Body of pancreas (tissue), 4 donors: ENCODE measurements around the gene LDLRAD3. TPM values are rescaled to one million over a fixed set of nuclear protein-coding genes. Genes with fewer than 3 reads are reported as not detected.

Experiments
- ATAC-seq: fragments of 150-250 bp; one replicate; pipeline ENCODE4 v1.9.1; 2016
- DNase-seq, 4 donors: peaks; one replicate each; pipeline ENCODE4 v3.0.0-alpha.2; 2019
- H3K27ac ChIP-seq, 4 donors: fragments of 200-600 bp; sonication (generic); 1 replicate in 3 of 4; 2 replicates in 1 of 4; pipeline versions ENCODE4 v1.5.1 to v1.6.1; 2016 to 2019; ENCODE audit warnings: mild to moderate bottlenecking in 1 of 4, mixed read lengths in 1 of 4, moderate library complexity in 1 of 4
- H3K27me3 ChIP-seq, 2 donors: fragments of 200-600 bp; sonication (generic); one replicate each; pipeline ENCODE4 v1.6.0; 2016; ENCODE audit warnings: mild to moderate bottlenecking in 1 of 2
- H3K36me3 ChIP-seq, 2 donors: fragments of 200-600 bp; sonication (generic); replicated peaks in 1 of 2; 2 replicates each; pipeline ENCODE4 v1.5.1; 2016; ENCODE audit warnings: low read depth in 2 of 2; ENCODE audit not compliant: insufficient read depth in 1 of 2
- H3K4me1 ChIP-seq: fragments of 200-600 bp; sonication (generic); one replicate; pipeline ENCODE4 v1.6.0; 2016
- H3K4me3 ChIP-seq, 2 donors: fragments of 200-600 bp; sonication (generic); 1 replicate in 1 of 2; 2 replicates in 1 of 2; pipeline ENCODE4 v1.5.1; 2016 to 2019
- H3K9me3 ChIP-seq, 3 donors: fragments of 200-600 bp; sonication (generic); 1 replicate in 2 of 3; 2 replicates in 1 of 3; pipeline ENCODE4 v1.5.1; 2016
- POLR2A ChIP-seq, 3 donors: fragments of 450-650 bp; IDR thresholded peaks; one replicate each; pipeline ENCODE4 v1.6.1; 2016; ENCODE audit warnings: antibody characterized with exemption in 3 of 3, mild to moderate bottlenecking in 2 of 3
- WGBS, 2 donors: methylation state at CpG; one replicate each; pipeline ENCODE4 v1.1.5; 2017; 5-methylcytosine and 5-hydroxymethylcytosine counted together
- intact Hi-C: fragments of 100-400 bp; cut with DNase I; formaldehyde crosslinking; loops from one replicate; pipeline ENCODE4 v1.15.1; 2023
- total RNA-seq, 2 donors: library from RNA; depleted of rRNA; stranded (reverse); fragments of >200 nt; gene quantifications; one replicate each; pipeline ENCODE4 v1.1.0, GENCODE V29; 2016
- TF ChIP-seq, protein P1 (sequence below), 7 experiments: fragments of 450-650 bp in 4 of 7; fragments of 200-600 bp in 3 of 7; sonication (generic) in 3 of 7; IDR thresholded peaks; one replicate each; pipeline ENCODE4 v1.5.1; 2016 to 2019; ENCODE audit warnings: antibody characterized with exemption in 7 of 7

LDLRAD3 gene
- total RNA-seq, 2 donors from 2014 or later, result 5.7 to 7.9 TPM

DNA sequence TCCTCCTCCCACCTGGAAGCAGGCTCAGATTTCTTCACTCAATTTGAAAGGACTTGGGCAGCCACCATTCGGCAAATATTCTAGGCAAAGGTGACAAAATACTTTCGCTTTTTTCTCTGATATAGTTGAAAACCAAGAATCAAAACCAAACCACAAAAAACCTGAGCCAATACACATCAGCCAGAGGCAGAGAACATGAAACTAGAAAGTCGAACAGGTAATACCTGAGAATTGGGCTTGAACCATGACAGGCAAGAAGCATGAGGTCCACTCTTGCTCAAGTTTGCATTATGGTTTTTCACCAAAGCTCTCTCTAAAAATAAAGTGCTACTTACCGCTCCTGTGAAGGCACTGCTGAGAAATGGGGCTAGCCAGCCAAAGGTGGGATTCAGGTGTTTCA, 26.2 kb upstream of the LDLRAD3 start:
- no peak for TF ChIP-seq POLR2A (IDR thresholded peaks at IDR 0.05)
- TF ChIP-seq, protein P1, sequence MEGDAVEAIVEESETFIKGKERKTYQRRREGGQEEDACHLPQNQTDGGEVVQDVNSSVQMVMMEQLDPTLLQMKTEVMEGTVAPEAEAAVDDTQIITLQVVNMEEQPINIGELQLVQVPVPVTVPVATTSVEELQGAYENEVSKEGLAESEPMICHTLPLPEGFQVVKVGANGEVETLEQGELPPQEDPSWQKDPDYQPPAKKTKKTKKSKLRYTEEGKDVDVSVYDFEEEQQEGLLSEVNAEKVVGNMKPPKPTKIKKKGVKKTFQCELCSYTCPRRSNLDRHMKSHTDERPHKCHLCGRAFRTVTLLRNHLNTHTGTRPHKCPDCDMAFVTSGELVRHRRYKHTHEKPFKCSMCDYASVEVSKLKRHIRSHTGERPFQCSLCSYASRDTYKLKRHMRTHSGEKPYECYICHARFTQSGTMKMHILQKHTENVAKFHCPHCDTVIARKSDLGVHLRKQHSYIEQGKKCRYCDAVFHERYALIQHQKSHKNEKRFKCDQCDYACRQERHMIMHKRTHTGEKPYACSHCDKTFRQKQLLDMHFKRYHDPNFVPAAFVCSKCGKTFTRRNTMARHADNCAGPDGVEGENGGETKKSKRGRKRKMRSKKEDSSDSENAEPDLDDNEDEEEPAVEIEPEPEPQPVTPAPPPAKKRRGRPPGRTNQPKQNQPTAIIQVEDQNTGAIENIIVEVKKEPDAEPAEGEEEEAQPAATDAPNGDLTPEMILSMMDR (IDR thresholded peaks at IDR 0.05), result no peak
- WGBS, 2 donors, result 84 to 87% methylated on average over 4 of the region's 4 CpGs

DNA sequence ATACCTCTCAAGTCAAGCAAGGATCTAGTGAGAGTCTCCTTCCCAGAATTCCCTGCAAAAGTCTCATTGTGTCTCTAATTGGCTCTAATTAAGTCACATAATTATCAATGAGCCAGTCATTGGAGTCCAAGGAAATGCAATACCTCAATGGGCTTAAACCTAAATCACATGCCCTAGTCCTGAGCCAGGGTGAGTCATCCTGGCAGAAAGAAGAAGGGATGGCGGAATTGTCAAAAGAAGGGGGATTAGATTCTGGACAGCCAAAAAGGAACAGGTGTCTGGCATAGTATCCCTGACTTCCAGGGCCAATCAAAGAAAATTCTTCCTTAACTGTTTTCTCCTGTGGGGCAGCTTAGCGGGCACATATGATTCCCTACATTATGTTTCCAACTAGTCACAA, 25.1 kb upstream of the LDLRAD3 start:
- intact Hi-C loops, result no loop called here
- no peaks in the 10 kb centered on the region for H3K27me3 ChIP-seq
- TF ChIP-seq, protein P1 (IDR thresholded peaks at IDR 0.05), result no peak
- TF ChIP-seq POLR2A (IDR thresholded peaks at IDR 0.05), result no peak
- 83 to 91% methylated on average over 2 of the region's 2 CpGs for WGBS, 2 donors
- DNase-seq, result no peak
- H3K4me1 ChIP-seq, result no peaks in the 10 kb centered on the region
- no peak overlapping the region for H3K4me3 ChIP-seq
- no peaks in the 10 kb centered on the region for H3K9me3 ChIP-seq
- no peaks in the 10 kb centered on the region for H3K36me3 ChIP-seq
- no peak overlapping the region for H3K27ac ChIP-seq
- no peak for ATAC-seq

More for the DNA sequence above, 26.2 kb upstream of the LDLRAD3 start:
- Histone ChIP-seq H3K27ac (no peak overlapping the region), H3K27me3 (no peaks in the 10 kb centered on the region), H3K4me1 (no peaks in the 10 kb centered on the region), H3K9me3 (no peaks in the 10 kb centered on the region), H3K36me3 (no peaks in the 10 kb centered on the region), H3K4me3 (no peak overlapping the region)
- intact Hi-C loops, result no loop called here
- DNase-seq, result no peak
- no peak for ATAC-seq

DNA sequence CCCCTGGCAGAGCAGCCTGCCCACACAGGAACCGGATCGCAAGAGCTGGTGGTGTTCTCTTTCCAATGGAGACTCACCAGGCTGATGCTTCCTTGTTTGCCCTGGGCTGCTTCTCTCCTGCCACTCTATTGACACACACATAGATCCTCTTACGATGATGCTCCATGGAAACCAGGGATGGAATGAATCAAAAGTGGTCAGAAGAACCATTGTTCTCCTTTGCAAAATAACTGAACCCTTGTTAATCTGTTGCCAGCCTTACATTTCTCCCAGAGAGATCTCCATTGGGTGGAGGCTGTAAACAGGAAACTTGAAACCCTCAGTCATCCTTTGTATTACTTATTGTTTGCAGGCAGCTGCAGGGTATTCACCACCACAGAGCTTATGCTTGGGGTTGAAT, 24.6 kb upstream of the LDLRAD3 start:
- Histone ChIP-seq H3K36me3 (no peaks in the 10 kb centered on the region), H3K27me3 (no peaks in the 10 kb centered on the region), H3K4me3 (no peak overlapping the region), H3K4me1 (no peaks in the 10 kb centered on the region), H3K27ac (no peak overlapping the region), H3K9me3 (no peaks in the 10 kb centered on the region)
- DNase-seq (no peak), ATAC-seq (no peak)
- intact Hi-C loops, result no loop called here
- WGBS, 2 donors, result 73 to 74% methylated on average over 3 of the region's 3 CpGs
- TF ChIP-seq, protein P1 (IDR thresholded peaks at IDR 0.05), result no peak
- no peak for TF ChIP-seq POLR2A (IDR thresholded peaks at IDR 0.05)

DNA sequence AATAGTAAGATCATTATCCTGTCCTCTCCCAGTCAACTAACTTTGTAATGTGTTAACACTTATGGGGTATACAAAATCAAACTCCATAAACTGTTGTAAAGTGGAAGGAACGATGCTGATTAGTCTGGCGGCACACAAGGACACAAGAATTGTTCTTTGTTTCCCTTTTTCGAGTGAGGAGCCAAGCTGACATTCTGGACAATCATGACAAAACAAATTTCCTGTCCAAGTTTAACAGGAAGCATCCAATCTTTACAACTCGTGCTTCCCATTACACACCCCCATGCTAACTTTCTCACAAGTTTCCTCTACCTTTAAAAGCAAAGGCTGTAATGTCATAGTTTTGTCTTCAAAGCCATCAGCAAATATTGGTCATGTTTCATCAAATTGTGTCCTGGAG, 20.4 kb upstream of the LDLRAD3 start:
- Histone ChIP-seq H3K4me1 (peaks cover 13% of the 10 kb centered on the region), H3K27ac (no peak overlapping the region), H3K4me3 (no peak overlapping the region), H3K9me3 (no peaks in the 10 kb centered on the region), H3K27me3 (no peaks in the 10 kb centered on the region), H3K36me3 (no peaks in the 10 kb centered on the region)
- ATAC-seq (no peak), DNase-seq (no peak)
- TF ChIP-seq POLR2A (IDR thresholded peaks at IDR 0.05), result no peak
- TF ChIP-seq, protein P1 (IDR thresholded peaks at IDR 0.05), result no peak
- intact Hi-C loops, result no loop called here
- 47 to 59% methylated on average over 4 of the region's 4 CpGs for WGBS, 2 donors

DNA sequence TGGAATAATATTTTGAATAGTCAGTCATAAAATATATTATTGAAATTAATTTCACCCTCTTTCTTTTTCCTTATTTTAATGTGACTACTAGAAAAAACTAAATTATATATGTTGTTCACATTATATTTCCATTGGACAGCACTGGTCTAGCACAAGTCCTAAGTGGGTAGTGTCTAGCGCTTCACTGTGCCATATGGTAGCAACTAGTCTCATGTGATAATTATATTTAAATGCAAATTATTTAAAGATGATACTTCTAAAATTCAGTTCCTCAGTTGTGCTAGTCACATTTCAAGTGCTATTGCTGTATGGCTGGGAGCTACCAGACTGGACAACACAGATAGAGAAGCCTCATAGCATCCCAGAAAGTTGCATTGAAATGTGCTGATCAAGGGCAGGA, 19.1 kb upstream of the LDLRAD3 start:
- Histone ChIP-seq H3K27me3 (no peaks in the 10 kb centered on the region), H3K36me3 (no peaks in the 10 kb centered on the region), H3K9me3 (no peaks in the 10 kb centered on the region), H3K27ac (no peak overlapping the region), H3K4me1 (peaks cover 13% of the 10 kb centered on the region), H3K4me3 (no peak overlapping the region)
- intact Hi-C loops, result no loop called here
- DNase-seq, result no peak
- TF ChIP-seq, protein P1 (IDR thresholded peaks at IDR 0.05), result no peak
- no peak for TF ChIP-seq POLR2A (IDR thresholded peaks at IDR 0.05)
- WGBS, 2 donors, result 90 to 100% methylated on average over 1 of the region's 1 CpG
- no peak for ATAC-seq
